H9 (cell line): ENCODE measurements around the gene TRABD. TPM values are rescaled to one million over a fixed set of nuclear protein-coding genes. Genes with fewer than 3 reads are reported as not detected.

Source experiments
- DNase-seq: peaks from one replicate; pipeline ENCODE4 v3.0.0-alpha.2; 2017
- H2AFZ ChIP-seq: one replicate; pipeline ENCODE4 v1.6.1; 2013; ENCODE audit warnings: mild to moderate bottlenecking, low read length, control low read depth, moderate library complexity
- H2AK5ac ChIP-seq: 2 replicates; pipeline ENCODE4 v1.6.1; 2013; ENCODE audit warnings: low read length, control low read depth, mixed read lengths; ENCODE audit not compliant: insufficient read length
- H2BK120ac ChIP-seq: one replicate; pipeline ENCODE4 v1.6.1; 2013; ENCODE audit warnings: low read depth, mild to moderate bottlenecking, low read length, control low read depth, inconsistent platforms; ENCODE audit not compliant: poor library complexity, severe bottlenecking
- H2BK12ac ChIP-seq: 2 replicates; pipeline ENCODE4 v1.6.1; 2013; ENCODE audit warnings: low read length, control low read depth, mixed read lengths, low read depth; ENCODE audit not compliant: insufficient read length
- H2BK15ac ChIP-seq: 2 replicates; pipeline ENCODE4 v1.6.1; 2013; ENCODE audit warnings: low read depth, low read length, control low read depth
- H2BK20ac ChIP-seq: one replicate; pipeline ENCODE4 v1.6.1; 2013; ENCODE audit warnings: low read depth, mild to moderate bottlenecking, low read length, control low read depth, inconsistent platforms; ENCODE audit not compliant: poor library complexity, severe bottlenecking
- H2BK5ac ChIP-seq: 2 replicates; pipeline ENCODE4 v1.6.1; 2013; ENCODE audit warnings: low read length, control low read depth, mixed read lengths; ENCODE audit not compliant: insufficient read length
- H3K14ac ChIP-seq: 2 replicates; pipeline ENCODE4 v1.6.1; 2013; ENCODE audit warnings: low read length, control low read depth; ENCODE audit not compliant: insufficient read depth
- H3K18ac ChIP-seq: 2 replicates; pipeline ENCODE4 v1.6.1; 2013; ENCODE audit warnings: low read depth, mild to moderate bottlenecking, mixed read lengths, low read length, control low read depth; ENCODE audit not compliant: insufficient read length
- H3K23ac ChIP-seq: 2 replicates; pipeline ENCODE4 v1.6.1; 2013; ENCODE audit warnings: low read length, control low read depth, mixed read lengths, low read depth; ENCODE audit not compliant: insufficient read length
- H3K23me2 ChIP-seq: 2 replicates; pipeline ENCODE4 v1.6.1; 2013; ENCODE audit warnings: low read depth, mild to moderate bottlenecking, mixed read lengths, low read length, control low read depth; ENCODE audit not compliant: insufficient read length, poor library complexity, severe bottlenecking
- H3K27ac ChIP-seq: 2 replicates; pipeline ENCODE4 v1.5.1; 2013; ENCODE audit warnings: low read length, control low read depth, mixed read lengths, low read depth; ENCODE audit not compliant: insufficient read length
- H3K27me3 ChIP-seq: 2 replicates; pipeline ENCODE4 v1.6.1; 2013; ENCODE audit warnings: low read length, control low read depth, inconsistent platforms; ENCODE audit not compliant: insufficient read depth
- H3K4ac ChIP-seq: 2 replicates; pipeline ENCODE4 v1.6.1; 2013; ENCODE audit warnings: low read depth, mild to moderate bottlenecking, control low read depth, inconsistent platforms, low read length, moderate library complexity
- H3K4me1 ChIP-seq: 2 replicates; pipeline ENCODE4 v1.6.1; 2013; ENCODE audit warnings: low read length, control low read depth, inconsistent platforms; ENCODE audit not compliant: insufficient read depth
- H3K4me2 ChIP-seq: 2 replicates; pipeline ENCODE4 v1.6.1; 2013; ENCODE audit warnings: low read length, control low read depth, mixed read lengths; ENCODE audit not compliant: insufficient read length, insufficient read depth
- H3K56ac ChIP-seq: 2 replicates; pipeline ENCODE4 v1.6.1; 2013; ENCODE audit warnings: low read depth, mild to moderate bottlenecking, mixed read lengths, low read length, control low read depth; ENCODE audit not compliant: insufficient read length
- H3K79me1 ChIP-seq: 2 replicates; pipeline ENCODE4 v1.6.1; 2013; ENCODE audit warnings: low read depth, mild to moderate bottlenecking, moderate library complexity, low read length, control low read depth, inconsistent platforms; ENCODE audit not compliant: insufficient read depth, poor library complexity, severe bottlenecking
- H3K79me2 ChIP-seq: 2 replicates; pipeline ENCODE4 v1.6.1; 2013; ENCODE audit warnings: low read length, control low read depth, inconsistent platforms; ENCODE audit not compliant: insufficient read depth
- H3K9ac ChIP-seq: 2 replicates; pipeline ENCODE4 v1.6.1; 2013; ENCODE audit warnings: low read length, control low read depth, mixed read lengths; ENCODE audit not compliant: insufficient read length; ENCODE audit errors: extremely low read depth
- H3K9me3 ChIP-seq: one replicate; pipeline ENCODE4 v1.6.1; 2013; ENCODE audit warnings: low read depth, low read length, inconsistent platforms; ENCODE audit not compliant: control insufficient read depth
- H3T11ph ChIP-seq: one replicate; pipeline ENCODE4 v1.6.1; 2013; ENCODE audit warnings: mild to moderate bottlenecking, low read length, control low read depth, inconsistent platforms
- H4K20me1 ChIP-seq: one replicate; pipeline ENCODE4 v1.6.1; 2013; ENCODE audit not compliant: control insufficient read depth, insufficient read length, insufficient read depth
- H4K5ac ChIP-seq: 2 replicates; pipeline ENCODE4 v1.6.1; 2013; ENCODE audit warnings: low read depth, mild to moderate bottlenecking, mixed read lengths, low read length, control low read depth; ENCODE audit not compliant: insufficient read length
- H4K8ac ChIP-seq: replicated peaks from 2 replicates; pipeline ENCODE4 v1.6.1; 2013; ENCODE audit warnings: low read length, control low read depth, mixed read lengths, low read depth; ENCODE audit not compliant: insufficient read length
- H4K91ac ChIP-seq: 2 replicates; pipeline ENCODE4 v1.6.1; 2013; ENCODE audit warnings: low read depth, mild to moderate bottlenecking, moderate library complexity, mixed read lengths, low read length, control low read depth; ENCODE audit not compliant: insufficient read length
- H3K27ac Mint-ChIP-seq, 3 experiments: 2 replicates in 2 of 3; 3 replicates in 1 of 3; pipeline ENCODE4 v1.8.0; 2020 to 2021; ENCODE audit warnings: mixed read lengths in 3 of 3, mild to moderate bottlenecking in 1 of 3, moderate library complexity in 1 of 3
- H3K27me3 Mint-ChIP-seq: 2 replicates; pipeline ENCODE4 v1.8.0; 2021; ENCODE audit warnings: low read depth, mild to moderate bottlenecking, moderate library complexity, mixed read lengths
- H3K36me3 Mint-ChIP-seq, 3 experiments: 2 replicates in 2 of 3; 3 replicates in 1 of 3; pipeline ENCODE4 v1.8.0; 2020 to 2021; ENCODE audit warnings: low read depth in 3 of 3, mixed read lengths in 3 of 3; ENCODE audit not compliant: insufficient read depth in 1 of 3
- H3K4me1 Mint-ChIP-seq, 2 experiments: 2 replicates each; pipeline ENCODE4 v1.8.0; 2020; ENCODE audit warnings: mixed read lengths in 2 of 2
- H3K4me3 Mint-ChIP-seq, 2 experiments: 2 replicates in 1 of 2; 3 replicates in 1 of 2; pipeline ENCODE4 v1.8.0; 2020 to 2021; ENCODE audit warnings: mild to moderate bottlenecking in 2 of 2, mixed read lengths in 2 of 2, moderate library complexity in 1 of 2
- H3K9me3 Mint-ChIP-seq, 2 experiments: 2 replicates in 1 of 2; 3 replicates in 1 of 2; pipeline ENCODE4 v1.8.0; 2020; ENCODE audit warnings: mild to moderate bottlenecking in 2 of 2, mixed read lengths in 2 of 2, moderate library complexity in 1 of 2
- WGBS: extraction: QIAGEN DNeasy Blood & Tissue Kit; methylation state at CpG from one replicate; pipeline ENCODE4 v1.1.7; 2013; ENCODE audit warnings: missing lambda C conversion rate, low lambda C conversion rate, mixed read lengths; ENCODE audit not compliant: insufficient read length; ENCODE audit errors: extremely low coverage; 5-methylcytosine and 5-hydroxymethylcytosine counted together
- total RNA-seq: library from RNA; stranded (reverse); gene quantifications from 2 replicates; pipeline ENCODE4 v1.2.1, GENCODE V29; 2021
- TF ChIP-seq, protein P1 (sequence below): fragments of 200-600 bp; sonication (generic); conservative IDR thresholded peaks from 3 replicates; pipeline ENCODE4 v1.8.0; 2021; ENCODE audit warnings: antibody characterized with exemption, mild to moderate bottlenecking

Gene TRABD
- total RNA-seq, 1 experiment from 2014 or later = 47.8 TPM

DNA sequence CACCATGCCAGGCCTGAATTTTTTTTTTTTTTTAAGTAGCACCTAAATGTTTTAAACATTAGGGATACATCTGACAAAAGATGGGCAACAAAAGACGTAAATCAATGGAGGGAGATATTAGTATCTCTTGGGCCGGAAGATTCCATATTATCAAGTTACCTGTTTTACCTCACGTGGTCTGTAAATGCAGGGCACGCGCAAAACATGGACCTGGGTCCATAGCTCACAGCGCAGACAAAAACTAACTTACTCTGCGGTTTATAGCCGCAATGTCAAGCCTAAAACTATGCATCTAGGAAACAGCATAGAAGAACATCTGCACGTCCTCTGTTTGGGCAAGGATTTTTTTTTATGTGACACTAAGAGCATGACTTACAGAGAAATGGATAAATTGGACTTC, 46.7 kb upstream of the TRABD start:
- Histone ChIP-seq H3T11ph (no peak overlapping the region), H2BK12ac (no peak overlapping the region), H4K20me1 (no peaks in the 10 kb centered on the region), H3K27ac (no peak overlapping the region), H4K8ac (no peak overlapping the region), H3K79me1 (no peaks in the 10 kb centered on the region), H4K91ac (no peak overlapping the region), H3K9me3 (no peaks in the 10 kb centered on the region), H3K23me2 (no peaks in the 10 kb centered on the region), H3K56ac (no peak overlapping the region), H3K4me2 (no peak overlapping the region), H2BK5ac (no peak overlapping the region), H2BK20ac (no peak overlapping the region), H3K4me1 (no peaks in the 10 kb centered on the region), H2AK5ac (no peak overlapping the region), H3K18ac (no peak overlapping the region), H2BK120ac (no peak overlapping the region), H2BK15ac (no peak overlapping the region), H2AFZ (no peak overlapping the region), H3K14ac (no peak overlapping the region), H3K9ac (no peak overlapping the region), H3K23ac (no peak overlapping the region), H3K27me3 (no peaks in the 10 kb centered on the region), H3K79me2 (no peaks in the 10 kb centered on the region), H3K4ac (no peak overlapping the region), H4K5ac (no peak overlapping the region)
- Mint-ChIP-seq H3K36me3 (no peaks in the 10 kb centered on the region), H3K9me3 (peaks cover 0 to 3% of the 10 kb centered on the region in 2 experiments; a peak in 1 of 5 replicates), H3K4me3 (no peak overlapping the region), H3K27ac (no peak overlapping the region), H3K4me1 (peaks cover 2 to 3% of the 10 kb centered on the region in 2 experiments), H3K27me3 (peaks cover 19% of the 10 kb centered on the region)
- no CpG with 5 or more reads among the region's 9 CpGs for WGBS
- DNase-seq = no peak
- TF ChIP-seq, protein P1, sequence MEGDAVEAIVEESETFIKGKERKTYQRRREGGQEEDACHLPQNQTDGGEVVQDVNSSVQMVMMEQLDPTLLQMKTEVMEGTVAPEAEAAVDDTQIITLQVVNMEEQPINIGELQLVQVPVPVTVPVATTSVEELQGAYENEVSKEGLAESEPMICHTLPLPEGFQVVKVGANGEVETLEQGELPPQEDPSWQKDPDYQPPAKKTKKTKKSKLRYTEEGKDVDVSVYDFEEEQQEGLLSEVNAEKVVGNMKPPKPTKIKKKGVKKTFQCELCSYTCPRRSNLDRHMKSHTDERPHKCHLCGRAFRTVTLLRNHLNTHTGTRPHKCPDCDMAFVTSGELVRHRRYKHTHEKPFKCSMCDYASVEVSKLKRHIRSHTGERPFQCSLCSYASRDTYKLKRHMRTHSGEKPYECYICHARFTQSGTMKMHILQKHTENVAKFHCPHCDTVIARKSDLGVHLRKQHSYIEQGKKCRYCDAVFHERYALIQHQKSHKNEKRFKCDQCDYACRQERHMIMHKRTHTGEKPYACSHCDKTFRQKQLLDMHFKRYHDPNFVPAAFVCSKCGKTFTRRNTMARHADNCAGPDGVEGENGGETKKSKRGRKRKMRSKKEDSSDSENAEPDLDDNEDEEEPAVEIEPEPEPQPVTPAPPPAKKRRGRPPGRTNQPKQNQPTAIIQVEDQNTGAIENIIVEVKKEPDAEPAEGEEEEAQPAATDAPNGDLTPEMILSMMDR = no peak
